Activated CD4-positive, alpha-beta T cell treated with anti-CD3 and anti-CD28 coated beads for 36 hours (primary cell): ENCODE measurements around the gene GOLGA1. TPM values are rescaled to one million over a fixed set of nuclear protein-coding genes. Genes with fewer than 3 reads are reported as not detected.

Experiments
- ATAC-seq: fragments of 200-7000 bp; cut with Tn5 transposase; one replicate; pipeline ENCODE4 v1.10.0; 2021; ENCODE audit warnings: mild to moderate bottlenecking, moderate library complexity
- CTCF ChIA-PET: fragments of 350-600 bp; sonication (Branson Sonifier 250); formaldehyde crosslinking; loops from one replicate; lab custom pipeline; 2021; ENCODE audit warnings: antibody characterized with exemption; lab: Charles Lee
- POLR2A ChIA-PET: fragments of 350-600 bp; sonication (Branson Sonifier 250); formaldehyde crosslinking; loops from one replicate; lab custom pipeline; 2021; ENCODE audit warnings: antibody characterized with exemption, inconsistent platforms; lab: Charles Lee
- DNase-seq: peaks from one replicate; pipeline ENCODE4 v3.0.0-alpha.2; 2020
- H3K27ac Mint-ChIP-seq: one replicate; pipeline ENCODE4 v1.8.0; 2021; ENCODE audit warnings: mixed read lengths
- H3K27me3 Mint-ChIP-seq: one replicate; pipeline ENCODE4 v1.8.0; 2021; ENCODE audit warnings: mixed read lengths
- H3K36me3 Mint-ChIP-seq: one replicate; pipeline ENCODE4 v1.8.0; 2021; ENCODE audit warnings: low read depth, mixed read lengths
- H3K4me1 Mint-ChIP-seq: one replicate; pipeline ENCODE4 v1.8.0; 2021; ENCODE audit warnings: mixed read lengths
- H3K4me3 Mint-ChIP-seq: one replicate; pipeline ENCODE4 v1.8.0; 2021; ENCODE audit warnings: mild to moderate bottlenecking, moderate library complexity, mixed read lengths
- H3K9me3 Mint-ChIP-seq: one replicate; pipeline ENCODE4 v1.8.0; 2021; ENCODE audit warnings: low read depth, mixed read lengths
- intact Hi-C, 2 experiments: fragments of 100-400 bp; cut with DNase I in 1 of 2; cut with micrococcal nuclease in 1 of 2; formaldehyde crosslinking; loops; one replicate each; pipeline versions ENCODE4 v1.14.2 to v1.15.1; 2022 to 2024; cut with DNase I, micrococcal nuclease
- total RNA-seq, 2 experiments: library from RNA; stranded (reverse); gene quantifications; one replicate each; pipeline ENCODE4 v1.2.3, GENCODE V29; 2021

GOLGA1 gene
- total RNA-seq, 2 experiments from 2014 or later, result 17.4 to 18.3 TPM

DNA sequence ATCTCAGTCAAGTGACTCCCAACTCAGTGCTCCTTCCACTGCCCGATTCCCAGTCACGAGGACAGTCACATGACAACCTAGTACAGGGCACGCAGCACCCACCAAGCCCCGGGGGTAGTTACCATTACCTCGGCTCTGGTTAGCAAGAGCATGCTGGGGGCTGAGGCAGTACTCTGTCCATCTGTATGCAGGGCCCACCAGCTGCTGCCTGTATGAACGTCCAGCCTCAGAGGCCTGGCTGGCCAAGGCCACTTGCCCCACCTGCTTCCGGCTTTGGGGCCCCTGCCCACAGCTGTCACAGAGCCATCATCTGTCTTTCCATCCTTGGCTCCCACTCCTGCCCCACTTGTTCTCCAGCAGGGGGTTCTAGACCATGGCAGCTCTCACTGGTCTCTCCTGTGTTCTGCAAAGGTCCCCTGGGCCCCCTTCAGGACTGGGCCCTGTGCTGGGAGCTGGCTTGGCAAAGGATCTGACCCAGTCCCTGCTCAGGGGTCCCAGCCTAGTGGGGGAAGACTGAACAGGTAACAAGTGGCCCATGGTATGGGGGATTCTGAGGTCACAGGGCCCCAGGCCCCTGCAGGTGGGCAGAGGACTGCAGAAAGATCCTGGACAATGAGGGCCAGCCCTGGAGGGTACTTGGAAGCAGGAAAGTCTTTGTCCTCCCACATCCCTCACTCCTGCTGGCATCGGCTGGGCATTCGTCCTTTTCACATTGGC lies 82.4 kb downstream of the GOLGA1 start:
- peak overlapping the region; percentile 58 for H3K27ac Mint-ChIP-seq
- ChIA-PET CTCF (interaction anchor here (0.9 kb wide), 1 partner anchor 83 kb away, joined by 7 read pairs; no protein-coding TSS in a partner anchor), POLR2A (interaction anchor here (0.6 to 1.5 kb wide), 3 partner anchors 11 to 83 kb away, joined by 4 to 5 read pairs (median 4); partner anchors contain the start of gene GOLGA1)

DNA sequence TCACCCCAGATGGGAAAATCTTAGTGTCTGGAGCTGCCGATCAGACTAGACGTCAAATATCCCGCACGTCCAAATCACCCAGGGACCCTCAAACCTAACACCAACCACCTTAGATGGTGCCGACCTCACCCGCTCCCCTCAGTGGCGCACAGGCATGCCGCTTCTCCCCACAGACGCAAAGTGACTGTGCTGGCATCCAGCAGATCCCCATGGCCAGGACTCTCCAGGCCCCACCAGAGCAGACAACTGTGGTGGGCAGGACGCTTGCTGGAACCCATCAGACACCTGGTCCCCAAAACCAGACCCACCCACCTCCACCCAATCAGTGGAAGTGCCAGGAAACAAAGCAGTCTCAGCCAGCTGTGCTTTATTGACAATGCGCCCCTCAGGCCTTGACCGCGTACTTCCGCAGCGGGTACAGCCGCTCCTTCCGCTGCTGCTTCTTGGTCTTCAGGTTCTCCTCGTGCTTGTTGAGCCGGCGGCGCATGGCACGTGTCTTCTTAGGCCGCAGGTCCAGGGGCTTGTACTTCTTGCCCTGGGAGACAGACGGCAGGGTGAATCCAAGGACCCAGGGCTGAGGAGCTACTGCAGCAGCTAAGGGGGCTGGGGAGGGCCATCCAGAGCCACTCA lies 83.2 kb downstream of the GOLGA1 start:
- Mint-ChIP-seq H3K4me1 (peaks cover 46% of the 10 kb centered on the region), H3K27ac (peak overlapping the region; percentile 25), H3K36me3 (peaks cover 47% of the 10 kb centered on the region), H3K4me3 (no peak overlapping the region), H3K27me3 (no peaks in the 10 kb centered on the region), H3K9me3 (no peaks in the 10 kb centered on the region)
- no peak for ATAC-seq
- ChIA-PET POLR2A (interaction anchor here (1.5 kb wide), 1 partner anchor 12 kb away, joined by 5 read pairs; no protein-coding TSS in a partner anchor), CTCF (interaction anchor here (8.5 kb wide), 1 partner anchor 84 kb away, joined by 260 read pairs; the partner anchor contains the start of genes NR6A1 and OLFML2A)
- no peak for DNase-seq
- intact Hi-C loops, result no loop called here

More for the DNA sequence above, 82.4 kb downstream of the GOLGA1 start:
- Mint-ChIP-seq H3K4me3 (peak overlapping the region; percentile 95), H3K4me1 (peaks cover 42% of the 10 kb centered on the region), H3K36me3 (peaks cover 47% of the 10 kb centered on the region), H3K27me3 (no peaks in the 10 kb centered on the region), H3K9me3 (no peaks in the 10 kb centered on the region)
- ATAC-seq, result no peak
- DNase-seq, result no peak
- intact Hi-C loops, result no loop called here

DNA sequence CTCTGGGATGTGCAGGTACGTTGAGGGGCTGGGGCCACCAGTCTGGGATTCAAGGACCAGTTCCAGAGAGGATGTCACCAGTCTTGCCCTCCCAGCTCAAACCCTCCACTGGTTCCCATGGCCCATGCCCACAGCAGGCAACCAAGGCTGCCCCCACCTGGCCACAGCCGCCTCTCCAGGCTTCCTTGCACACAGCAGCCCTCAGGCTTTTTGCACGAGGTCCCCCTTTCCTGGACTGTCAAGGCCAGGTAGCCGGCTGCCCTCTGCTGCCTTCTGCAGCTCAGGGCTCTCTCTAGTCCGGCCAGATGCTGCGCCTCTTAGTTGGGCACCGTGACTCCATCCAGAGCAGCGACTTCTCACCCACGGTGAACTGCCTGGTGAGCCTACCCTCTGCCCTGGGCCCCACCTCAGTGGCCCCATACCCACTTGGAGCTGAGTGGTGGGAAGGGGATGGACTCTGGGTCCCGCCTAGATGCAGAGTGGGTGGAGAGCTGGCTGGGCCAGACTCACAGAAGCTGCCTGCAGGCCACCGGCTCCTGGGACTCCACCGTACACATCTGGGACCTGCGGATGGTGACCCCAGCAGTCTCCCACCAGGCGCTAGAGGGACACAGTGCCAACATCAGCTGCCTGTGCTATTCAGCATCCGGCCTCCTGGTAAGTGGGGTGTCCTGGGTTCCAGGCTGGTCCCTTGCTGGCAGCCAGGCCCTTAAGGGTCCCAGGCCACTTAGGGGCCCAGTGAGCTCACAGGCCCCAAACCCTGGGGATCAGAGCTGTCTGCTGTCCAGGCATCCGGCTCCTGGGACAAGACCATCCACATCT lies 84.7 kb downstream of the GOLGA1 start:
- H3K27ac Mint-ChIP-seq, result no peak overlapping the region
- ATAC-seq (no peak), DNase-seq (peak; percentile 56)
- POLR2A ChIA-PET, result interaction anchor here (0.6 to 3.0 kb wide), 5 partner anchors 14 to 347 kb away, joined by 3 to 14 read pairs (median 5); no protein-coding TSS in a partner anchor
- CTCF ChIA-PET, result interaction anchor here (0.7 to 8.5 kb wide), 6 partner anchors 16 to 385 kb away, joined by 3 to 260 read pairs (median 4); partner anchors contain the start of genes HSPA5, NR6A1 and OLFML2A
- no peaks in the 10 kb centered on the region for H3K9me3 Mint-ChIP-seq
- H3K36me3 Mint-ChIP-seq, result peaks cover 44% of the 10 kb centered on the region
- intact Hi-C loops, result no loop called here
- no peak overlapping the region for H3K4me3 Mint-ChIP-seq
- peaks cover 3% of the 10 kb centered on the region for H3K27me3 Mint-ChIP-seq
- peaks cover 43% of the 10 kb centered on the region for H3K4me1 Mint-ChIP-seq

- ATAC-seq (no peak), DNase-seq (no peak)
- Mint-ChIP-seq H3K4me1 (peaks cover 42% of the 10 kb centered on the region), H3K27me3 (peaks cover 5% of the 10 kb centered on the region), H3K36me3 (peaks cover 38% of the 10 kb centered on the region), H3K27ac (no peak overlapping the region), H3K9me3 (no peaks in the 10 kb centered on the region), H3K4me3 (no peak overlapping the region)
- POLR2A ChIA-PET, result interaction anchor here (0.9 to 3.0 kb wide), 3 partner anchors 14 to 87 kb away, joined by 3 to 14 read pairs (median 8); no protein-coding TSS in a partner anchor
- intact Hi-C loops, result no loop called here
- CTCF ChIA-PET, result interaction anchor here (0.7 to 8.5 kb wide), 6 partner anchors 16 to 144 kb away, joined by 3 to 260 read pairs (median 4); partner anchors contain the start of genes NR6A1 and OLFML2A
These were observed 85.3 kb downstream of the GOLGA1 start for GRCh38 chr9:124855566-124855943.

GRCh38 chr9:124854822-124855221 lies 86.1 kb downstream of the GOLGA1 start:
- H3K27ac Mint-ChIP-seq, result peak overlapping the region; percentile 3
- H3K9me3 Mint-ChIP-seq, result no peaks in the 10 kb centered on the region
- ChIA-PET POLR2A (interaction anchor here (0.6 to 3.0 kb wide), 2 partner anchors 15 to 46 kb away, joined by 3 to 14 read pairs; no protein-coding TSS in a partner anchor), CTCF (interaction anchor here (0.7 to 8.5 kb wide), 6 partner anchors 15 to 144 kb away, joined by 3 to 260 read pairs (median 4); partner anchors contain the start of genes NR6A1 and OLFML2A)
- DNase-seq (no peak), ATAC-seq (no peak)
- H3K27me3 Mint-ChIP-seq, result peaks cover 8% of the 10 kb centered on the region
- peaks cover 35% of the 10 kb centered on the region for H3K4me1 Mint-ChIP-seq
- intact Hi-C loops, result loop anchor here in 1 of 2 experiments (5.0 kb wide), 1 partner anchor 238 kb away; no protein-coding TSS in a partner anchor
- no peak overlapping the region for H3K4me3 Mint-ChIP-seq
- peaks cover 30% of the 10 kb centered on the region for H3K36me3 Mint-ChIP-seq

DNA sequence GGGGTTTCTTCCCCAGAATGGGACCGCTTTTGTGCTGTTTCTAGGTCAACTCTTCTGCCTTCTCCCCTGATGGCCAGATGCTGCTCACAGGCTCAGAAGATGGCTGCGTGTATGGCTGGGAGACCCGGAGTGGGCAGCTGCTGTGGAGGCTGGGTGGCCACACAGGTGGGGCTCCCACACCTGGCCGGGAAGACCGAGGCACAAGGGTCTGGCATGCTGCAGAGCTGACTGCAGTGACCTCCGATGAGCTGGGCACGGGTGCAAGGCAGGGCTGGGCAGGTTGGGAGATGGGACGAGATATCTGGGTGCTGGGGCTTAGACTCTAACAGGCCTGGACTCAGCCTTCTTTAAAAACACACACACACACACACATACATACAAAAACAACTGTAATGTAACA lies 86.7 kb downstream of the GOLGA1 start:
- peaks cover 24% of the 10 kb centered on the region for H3K36me3 Mint-ChIP-seq
- peaks cover 8% of the 10 kb centered on the region for H3K27me3 Mint-ChIP-seq
- ChIA-PET CTCF (interaction anchor here (0.6 to 8.5 kb wide), 26 partner anchors 8 to 523 kb away, joined by 3 to 260 read pairs (median 4); partner anchors contain the start of genes ARPC5L, NR6A1, OLFML2A and RPL35), POLR2A (interaction anchor here (1.1 to 3.0 kb wide), 3 partner anchors 7 to 23 kb away, joined by 3 to 14 read pairs (median 3); no protein-coding TSS in a partner anchor)
- no peak overlapping the region for H3K27ac Mint-ChIP-seq
- H3K4me3 Mint-ChIP-seq, result no peak overlapping the region
- H3K9me3 Mint-ChIP-seq, result no peaks in the 10 kb centered on the region
- intact Hi-C loops, result loop anchor here in 1 of 2 experiments (5.0 kb wide), 1 partner anchor 237 kb away; no protein-coding TSS in a partner anchor
- ATAC-seq, result no peak
- DNase-seq, result no peak
- H3K4me1 Mint-ChIP-seq, result peaks cover 28% of the 10 kb centered on the region

DNA sequence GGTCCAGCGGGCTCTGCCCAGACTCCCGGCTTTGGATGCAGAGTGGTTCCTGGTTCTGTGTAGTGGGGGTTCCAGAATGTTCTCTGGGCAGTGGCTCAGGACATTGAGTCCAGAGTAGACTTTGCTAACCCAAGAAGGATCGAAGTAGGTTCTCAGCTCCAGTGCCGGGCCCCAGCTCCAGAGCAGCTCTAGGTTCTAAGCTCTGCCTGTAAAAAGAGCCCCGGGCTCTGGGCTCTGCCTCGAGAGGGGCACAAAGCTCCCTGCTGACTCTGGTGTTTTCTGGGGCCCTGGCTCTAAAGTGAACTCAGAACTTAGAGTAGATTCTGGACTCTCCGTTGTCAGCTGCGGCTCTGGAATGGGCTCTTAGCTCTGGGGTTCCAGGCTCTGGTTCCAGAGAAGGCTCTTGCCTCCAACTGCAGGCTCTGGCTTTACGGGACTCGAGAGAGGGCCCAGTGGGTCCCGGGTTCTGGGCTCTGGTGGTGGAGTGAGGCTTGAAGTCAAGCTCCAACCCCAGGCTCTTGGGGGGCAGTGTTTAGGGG lies 87.2 kb downstream of the GOLGA1 start:
- ChIA-PET POLR2A (interaction anchor here (1.1 to 1.2 kb wide), 2 partner anchors 8 to 23 kb away, joined by 3 read pairs; no protein-coding TSS in a partner anchor), CTCF (interaction anchor here (0.6 to 8.5 kb wide), 31 partner anchors 8 to 524 kb away, joined by 3 to 260 read pairs (median 3); partner anchors contain the start of genes ARPC5L, NR6A1, OLFML2A and RPL35)
- intact Hi-C loops, result loop anchor here (1.0 to 5.0 kb wide), 4 partner anchors 79 to 521 kb away; no protein-coding TSS in a partner anchor
- no peak overlapping the region for H3K27ac Mint-ChIP-seq
- H3K4me3 Mint-ChIP-seq, result no peak overlapping the region
- peaks cover 23% of the 10 kb centered on the region for H3K4me1 Mint-ChIP-seq
- no peak for DNase-seq
- H3K36me3 Mint-ChIP-seq, result peaks cover 19% of the 10 kb centered on the region
- H3K9me3 Mint-ChIP-seq, result no peaks in the 10 kb centered on the region
- peaks cover 8% of the 10 kb centered on the region for H3K27me3 Mint-ChIP-seq
- ATAC-seq, result no peak

- Mint-ChIP-seq H3K36me3 (peaks cover 12% of the 10 kb centered on the region), H3K4me3 (peak within 1 kb of the TSS; percentile 46), H3K4me1 (peaks cover 16% of the 10 kb centered on the region), H3K9me3 (no peaks in the 10 kb centered on the region), H3K27ac (no peak within 1 kb of the TSS), H3K27me3 (peaks cover 10% of the 10 kb centered on the region)
- DNase-seq (peak; percentile 85), ATAC-seq (peak; percentile 88)
- intact Hi-C loops, result loop anchor here (1.0 to 5.0 kb wide), 4 partner anchors 79 to 521 kb away; no protein-coding TSS in a partner anchor
- ChIA-PET CTCF (interaction anchor here (0.6 to 8.5 kb wide), 38 partner anchors 7 to 1980 kb away, joined by 3 to 260 read pairs (median 3); partner anchors contain the start of genes ARPC5L, NR6A1, OLFML2A and RPL35), POLR2A (interaction anchor here (1.1 to 1.2 kb wide), 3 partner anchors 8 to 74 kb away, joined by 3 read pairs; no protein-coding TSS in a partner anchor)
These were observed 87.9 kb downstream of the GOLGA1 start, which contains the start of gene WDR38 for GRCh38 chr9:124852829-124853531. Gene WDR38 (plus strand): TSS chr9:124853460. CDS start chr9:124853532, 72 bp downstream.

- Mint-ChIP-seq H3K27ac (no peak overlapping the region), H3K4me1 (peaks cover 9% of the 10 kb centered on the region), H3K4me3 (no peak overlapping the region), H3K27me3 (peaks cover 13% of the 10 kb centered on the region), H3K9me3 (no peaks in the 10 kb centered on the region), H3K36me3 (peaks cover 6% of the 10 kb centered on the region)
- DNase-seq (no peak), ATAC-seq (no peak)
- intact Hi-C loops, result loop anchor here in 1 of 2 experiments (5.0 kb wide), 1 partner anchor 235 kb away; no protein-coding TSS in a partner anchor
- POLR2A ChIA-PET, result interaction anchor here (1.2 kb wide), 1 partner anchor 73 kb away, joined by 3 read pairs; no protein-coding TSS in a partner anchor
- CTCF ChIA-PET, result interaction anchor here (0.6 to 8.5 kb wide), 22 partner anchors 10 to 1980 kb away, joined by 3 to 260 read pairs (median 6); partner anchors contain the start of genes ARPC5L, NR6A1, OLFML2A and RPL35
These were observed 88.6 kb downstream of the GOLGA1 start for GRCh38 chr9:124852121-124852828.
